ENCODE results near the gene DYRK4. TPM values are rescaled to one million over a fixed set of nuclear protein-coding genes. Genes with fewer than 3 reads are reported as not detected.
"Not testable (repeated sequence)": the region's sequence is repeated elsewhere in the genome, so short reads cannot be mapped to it uniquely, and the experiment has no call there.

The DYRK4 gene, protein sequence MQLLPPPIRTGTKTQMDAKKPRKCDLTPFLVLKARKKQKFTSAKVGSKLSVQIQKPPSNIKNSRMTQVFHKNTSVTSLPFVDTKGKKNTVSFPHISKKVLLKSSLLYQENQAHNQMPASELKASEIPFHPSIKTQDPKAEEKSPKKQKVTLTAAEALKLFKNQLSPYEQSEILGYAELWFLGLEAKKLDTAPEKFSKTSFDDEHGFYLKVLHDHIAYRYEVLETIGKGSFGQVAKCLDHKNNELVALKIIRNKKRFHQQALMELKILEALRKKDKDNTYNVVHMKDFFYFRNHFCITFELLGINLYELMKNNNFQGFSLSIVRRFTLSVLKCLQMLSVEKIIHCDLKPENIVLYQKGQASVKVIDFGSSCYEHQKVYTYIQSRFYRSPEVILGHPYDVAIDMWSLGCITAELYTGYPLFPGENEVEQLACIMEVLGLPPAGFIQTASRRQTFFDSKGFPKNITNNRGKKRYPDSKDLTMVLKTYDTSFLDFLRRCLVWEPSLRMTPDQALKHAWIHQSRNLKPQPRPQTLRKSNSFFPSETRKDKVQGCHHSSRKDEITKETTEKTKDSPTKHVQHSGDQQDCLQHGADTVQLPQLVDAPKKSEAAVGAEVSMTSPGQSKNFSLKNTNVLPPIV
- total RNA-seq (10 to 100 TPM; 23.7 to 51.8 (median 39.8) TPM), polyA plus RNA-seq (10 to 100 TPM; 41.2 to 53.9 TPM)
- long read RNA-seq, donor 1, partial matches to known transcripts: 11 of 14 reads
- long read RNA-seq, donor 1, other reads (novel, unspliced or antisense): 1 of 14 reads
- long read RNA-seq, donor 2, partial matches to known transcripts: 10 of 15 reads
- long read RNA-seq, donor 2, other reads (novel, unspliced or antisense): 0 of 15 reads
- long read RNA-seq, donor 3, partial matches to known transcripts: 8 of 20 reads
- long read RNA-seq, donor 3, other reads (novel, unspliced or antisense): 8 of 20 reads

DNA sequence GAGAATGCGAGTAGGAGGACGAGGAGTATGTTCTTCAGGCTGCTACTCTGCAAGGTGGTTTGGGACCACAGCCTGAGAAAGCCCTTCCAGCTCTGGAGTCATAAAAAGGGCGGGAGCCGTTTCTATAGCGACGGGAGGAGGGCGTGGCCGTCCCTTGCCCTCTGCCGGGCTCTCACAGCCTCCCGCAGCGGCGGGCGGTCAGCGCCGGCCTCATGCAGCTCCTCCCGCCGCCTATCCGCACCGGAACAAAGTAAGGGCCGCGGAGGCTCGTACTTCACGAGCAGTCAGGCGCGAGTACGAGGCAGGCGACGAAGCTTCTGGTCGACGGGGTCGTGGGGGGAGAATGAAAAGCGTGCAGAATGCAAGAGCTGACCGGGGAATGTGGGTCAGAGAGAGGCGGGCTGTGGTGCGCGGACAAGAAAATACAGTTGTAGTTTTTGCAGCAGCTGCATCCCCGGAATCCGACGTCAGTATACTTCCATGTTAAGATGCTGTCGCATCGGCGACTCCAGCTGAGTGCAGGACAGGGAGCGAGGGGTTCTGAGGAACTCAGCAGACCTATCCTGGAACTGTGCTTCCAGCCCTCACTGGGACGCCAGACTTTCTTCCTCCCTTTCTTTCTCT is at the start of gene DYRK4:
TSS of gene DYRK4 (plus strand) at position 175 of the 624 bp plus-strand sequence. CDS start at position 213, 38 bp downstream.
- 2 to 5% (median 4%) methylated on average over 44 of the region's 44 CpGs for WGBS, 3 donors
- Histone ChIP-seq H3K27me3 (no peaks in the 10 kb centered on the region), H3K4me1 (ENCODE audit: insufficient read depth) (peaks cover 2% of the 10 kb centered on the region), H3K9me3 (no peaks in the 10 kb centered on the region), H3K27ac (no peak within 1 kb of the TSS), H3K36me3 (no peaks in the 10 kb centered on the region), H3K4me3 (peak within 1 kb of the TSS; percentile 27)
- intact Hi-C loops (cut with DNase I): no loop called here
- DNase-seq: peak; percentile 68 to 86 (median 84)
- TF ChIP-seq, protein P1, sequence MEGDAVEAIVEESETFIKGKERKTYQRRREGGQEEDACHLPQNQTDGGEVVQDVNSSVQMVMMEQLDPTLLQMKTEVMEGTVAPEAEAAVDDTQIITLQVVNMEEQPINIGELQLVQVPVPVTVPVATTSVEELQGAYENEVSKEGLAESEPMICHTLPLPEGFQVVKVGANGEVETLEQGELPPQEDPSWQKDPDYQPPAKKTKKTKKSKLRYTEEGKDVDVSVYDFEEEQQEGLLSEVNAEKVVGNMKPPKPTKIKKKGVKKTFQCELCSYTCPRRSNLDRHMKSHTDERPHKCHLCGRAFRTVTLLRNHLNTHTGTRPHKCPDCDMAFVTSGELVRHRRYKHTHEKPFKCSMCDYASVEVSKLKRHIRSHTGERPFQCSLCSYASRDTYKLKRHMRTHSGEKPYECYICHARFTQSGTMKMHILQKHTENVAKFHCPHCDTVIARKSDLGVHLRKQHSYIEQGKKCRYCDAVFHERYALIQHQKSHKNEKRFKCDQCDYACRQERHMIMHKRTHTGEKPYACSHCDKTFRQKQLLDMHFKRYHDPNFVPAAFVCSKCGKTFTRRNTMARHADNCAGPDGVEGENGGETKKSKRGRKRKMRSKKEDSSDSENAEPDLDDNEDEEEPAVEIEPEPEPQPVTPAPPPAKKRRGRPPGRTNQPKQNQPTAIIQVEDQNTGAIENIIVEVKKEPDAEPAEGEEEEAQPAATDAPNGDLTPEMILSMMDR (IDR thresholded peaks at IDR 0.05): no peak
- no peak for TF ChIP-seq POLR2A (IDR thresholded peaks at IDR 0.05)
- no peak for TF ChIP-seq EP300 (IDR thresholded peaks at IDR 0.05)

DNA sequence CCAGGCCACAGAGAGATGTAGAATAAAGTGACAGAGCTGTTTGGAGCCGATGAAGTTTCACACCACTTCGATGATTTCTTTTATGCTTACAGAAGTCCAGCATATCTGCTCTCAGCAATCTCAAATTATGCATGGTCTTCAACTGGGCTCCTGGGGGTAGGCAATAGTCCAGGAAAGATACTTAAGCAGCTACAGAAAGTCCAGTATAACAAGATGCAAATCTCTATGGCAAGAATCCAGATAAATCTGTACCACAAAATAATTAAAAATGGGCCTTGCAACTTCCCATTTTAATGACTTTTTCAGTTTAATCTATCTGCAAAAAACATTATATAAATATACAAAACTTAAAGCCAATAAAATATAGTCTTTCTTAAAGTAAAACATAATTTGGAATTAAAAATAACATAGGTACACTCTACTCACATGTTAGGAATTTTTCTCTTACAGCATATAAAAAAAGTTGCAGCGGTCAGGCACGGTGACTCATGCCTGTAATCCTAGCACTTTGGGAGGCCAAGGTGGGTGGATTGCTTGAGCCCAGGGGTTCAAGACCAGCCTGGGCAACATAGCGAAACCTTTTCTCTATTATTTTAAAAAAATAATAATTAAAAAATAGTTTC is 43.8 kb upstream of the DYRK4 start:
- Histone ChIP-seq H3K27me3 (no peaks in the 10 kb centered on the region), H3K4me1 (ENCODE audit: insufficient read depth) (no peaks in the 10 kb centered on the region), H3K9me3 (no peaks in the 10 kb centered on the region), H3K4me3 (no peak overlapping the region), H3K36me3 (no peaks in the 10 kb centered on the region), H3K27ac (no peak overlapping the region)
- 77 to 84% (median 82%) methylated on average over 5 of the region's 5 CpGs for WGBS, 3 donors
- no peak for DNase-seq
- TF ChIP-seq, protein P1 (IDR thresholded peaks at IDR 0.05): no peak
- TF ChIP-seq POLR2A (IDR thresholded peaks at IDR 0.05) (no peak), EP300 (IDR thresholded peaks at IDR 0.05) (no peak)
- intact Hi-C loops (cut with DNase I): no loop called here

DNA sequence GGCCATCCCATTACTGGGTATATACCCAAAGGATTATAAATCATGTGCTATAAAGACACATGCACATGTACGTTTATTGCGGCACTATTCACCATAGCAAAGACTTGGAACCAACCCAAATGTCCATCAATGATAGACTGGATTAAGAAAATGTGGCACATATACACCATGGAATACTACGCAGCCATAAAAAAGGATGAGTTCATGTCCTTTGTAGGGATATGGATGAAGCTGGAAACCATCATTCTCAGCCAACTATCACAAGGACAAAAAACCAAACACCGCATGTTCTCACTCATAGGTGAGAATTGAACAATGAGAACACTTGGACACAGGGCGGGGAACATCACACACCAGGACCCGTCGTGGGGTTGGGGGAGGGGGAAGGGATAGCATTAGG is 38.6 kb upstream of the DYRK4 start:
- H3K4me1 ChIP-seq (ENCODE audit: insufficient read depth); H3K4me3 ChIP-seq; H3K27me3 ChIP-seq; H3K27ac ChIP-seq; intact Hi-C loops (cut with DNase I); DNase-seq; H3K9me3 ChIP-seq; H3K36me3 ChIP-seq: not testable (repeated sequence)
- 94 to 95% (median 95%) methylated on average over 7 of the region's 7 CpGs for WGBS, 3 donors

DNA sequence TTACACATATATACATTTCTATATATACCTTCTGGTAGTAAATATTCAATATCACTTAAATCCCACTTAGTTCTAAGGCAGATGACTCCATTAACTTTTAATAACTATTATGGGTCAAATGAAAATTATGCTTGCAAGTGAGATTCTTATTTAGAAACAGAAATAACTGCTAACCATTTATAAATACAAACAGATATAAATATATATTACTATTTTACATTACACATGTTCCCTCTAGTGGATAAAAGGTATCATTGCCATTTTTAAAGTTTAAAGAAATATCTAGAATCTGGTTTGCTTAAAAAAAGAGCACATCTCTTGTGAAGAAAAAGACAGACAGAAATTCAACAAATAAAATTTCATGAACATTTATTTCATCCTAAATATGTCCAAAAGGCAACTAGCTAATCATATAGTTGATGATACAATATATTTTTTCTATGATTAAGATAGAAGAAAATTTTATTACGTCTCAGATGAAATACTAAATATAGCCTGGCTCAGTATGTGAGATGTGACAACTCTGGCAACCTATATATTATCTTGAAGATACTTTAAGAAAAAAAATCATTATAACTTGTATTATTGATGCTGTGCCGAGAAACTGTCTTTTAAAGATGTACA is 35.0 kb upstream of the DYRK4 start:
- no peak for DNase-seq
- WGBS, 3 donors: 92 to 95% (median 92%) methylated on average over 2 of the region's 2 CpGs
- Histone ChIP-seq H3K27me3 (no peaks in the 10 kb centered on the region), H3K27ac (no peak overlapping the region), H3K36me3 (no peaks in the 10 kb centered on the region), H3K4me1 (ENCODE audit: insufficient read depth) (no peaks in the 10 kb centered on the region), H3K4me3 (no peak overlapping the region), H3K9me3 (no peaks in the 10 kb centered on the region)
- TF ChIP-seq, protein P1 (IDR thresholded peaks at IDR 0.05): no peak
- TF ChIP-seq POLR2A (IDR thresholded peaks at IDR 0.05) (no peak), EP300 (IDR thresholded peaks at IDR 0.05) (no peak)
- intact Hi-C loops (cut with DNase I): no loop called here

All from ovary (tissue), 10 donors.